ENCODE results near the gene LTBP2. TPM values are rescaled to one million over a fixed set of nuclear protein-coding genes. Genes with fewer than 3 reads are reported as not detected.

LTBP2 gene
- total RNA-seq, 1 donor: 157 TPM

- no peak for TF ChIP-seq CTCF (IDR thresholded peaks at IDR 0.05; ENCODE audit: insufficient read depth, low read length)
- no peak for DNase-seq (ENCODE audit: low read depth)
- H3K4me3 ChIP-seq (ENCODE audit: low read depth, low read length): no peak overlapping the region
These were observed 20.1 kb downstream of the LTBP2 start for GRCh38 chr14:74591899-74592298.

DNA sequence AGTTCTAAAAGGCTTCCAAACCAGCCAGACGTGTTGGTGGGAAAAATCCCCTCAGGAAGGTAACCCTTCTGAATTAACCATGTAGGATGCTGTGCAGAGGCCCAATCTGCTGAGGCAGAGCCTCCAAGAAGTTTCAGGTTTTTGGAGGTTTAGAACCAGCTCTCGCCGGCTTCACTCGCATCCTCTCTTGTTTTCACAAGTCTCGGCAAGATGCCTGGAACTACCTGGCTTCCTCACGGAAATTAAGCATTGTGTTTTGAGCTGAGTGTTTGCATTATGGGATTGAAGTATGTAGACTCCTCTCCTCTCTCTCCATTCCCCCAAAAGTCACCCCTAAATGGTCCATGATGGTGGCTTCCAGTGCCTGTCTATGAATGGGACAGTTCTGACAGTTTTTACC lies 20.6 kb downstream of the LTBP2 start:
- no peak for DNase-seq (ENCODE audit: low read depth)
- H3K4me3 ChIP-seq (ENCODE audit: low read depth, low read length): no peak overlapping the region
- no peak for TF ChIP-seq CTCF (IDR thresholded peaks at IDR 0.05; ENCODE audit: insufficient read depth, low read length)

DNA sequence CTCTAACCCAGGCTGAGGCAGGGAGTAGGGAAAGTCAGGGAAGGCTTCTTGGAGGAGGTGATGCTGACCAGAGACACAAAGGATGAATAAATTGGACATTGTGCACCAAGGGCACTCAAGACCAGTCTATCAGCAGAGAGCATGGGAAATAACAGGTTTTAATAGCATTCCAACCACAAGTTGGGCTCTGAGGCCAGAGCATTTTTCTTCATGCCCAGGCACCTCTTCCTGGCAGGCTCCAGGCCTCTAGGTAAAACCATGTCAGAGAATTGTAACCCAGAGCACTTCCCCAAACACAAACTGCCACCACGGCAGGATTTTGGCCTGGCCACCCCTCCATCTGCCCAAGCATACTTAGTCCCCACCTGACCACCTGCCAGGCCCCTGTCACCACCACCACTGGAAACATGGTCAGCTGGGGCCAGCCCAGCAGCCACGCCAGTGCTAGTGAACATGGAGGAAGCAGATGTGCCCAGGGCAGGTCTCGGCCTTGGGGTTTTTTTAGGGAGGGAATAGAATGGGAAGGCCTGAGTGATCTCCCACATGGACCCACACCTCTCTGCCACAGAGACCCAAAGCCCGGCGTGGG lies 22.7 kb downstream of the LTBP2 start:
- TF ChIP-seq CTCF (IDR thresholded peaks at IDR 0.05; ENCODE audit: insufficient read depth, low read length): no peak
- DNase-seq (ENCODE audit: low read depth): no peak
- H3K4me3 ChIP-seq (ENCODE audit: low read depth, low read length): no peak overlapping the region

- no peak overlapping the region for H3K4me3 ChIP-seq (ENCODE audit: low read depth, low read length)
- DNase-seq (ENCODE audit: low read depth): no peak
- TF ChIP-seq CTCF (IDR thresholded peaks at IDR 0.05; ENCODE audit: insufficient read depth, low read length): no peak
These were observed 24.7 kb downstream of the LTBP2 start for GRCh38 chr14:74587363-74587707.

- no peak for DNase-seq (ENCODE audit: low read depth)
- TF ChIP-seq CTCF (IDR thresholded peaks at IDR 0.05; ENCODE audit: insufficient read depth, low read length): no peak
These were observed 25.2 kb downstream of the LTBP2 start for GRCh38 chr14:74586681-74587362.

GRCh38 chr14:74585406-74586335 lies 26.4 kb downstream of the LTBP2 start:
- no peak for TF ChIP-seq CTCF (IDR thresholded peaks at IDR 0.05; ENCODE audit: insufficient read depth, low read length)
- no peak overlapping the region for H3K4me3 ChIP-seq (ENCODE audit: low read depth, low read length)
- DNase-seq (ENCODE audit: low read depth): no peak

More at GRCh38 chr14:74586681-74587362, 25.2 kb downstream of the LTBP2 start:
- no peak overlapping the region for H3K4me3 ChIP-seq (ENCODE audit: low read depth, low read length)

Data from fibroblast of the aortic adventitia (primary cell).